Thyroid gland (tissue), 4 donors: ENCODE results near the gene RAVER2.

Experiments used
- CTCF ChIP-seq, 6 experiments: fragments of 200-600 bp in 3 of 6; fragments of 450-650 bp in 3 of 6; sonication (generic) in 3 of 6; IDR thresholded peaks; one replicate each; pipeline ENCODE4 v1.5.1; 2016 to 2019; ENCODE audit warnings: antibody characterized with exemption in 6 of 6, mild to moderate bottlenecking in 2 of 6, inconsistent platforms in 1 of 6, moderate library complexity in 1 of 6
- POLR2A ChIP-seq, 2 donors: fragments of 450-650 bp; IDR thresholded peaks; one replicate each; pipeline ENCODE4 v1.6.1; 2017; ENCODE audit warnings: antibody characterized with exemption in 2 of 2, mild to moderate bottlenecking in 2 of 2, moderate library complexity in 1 of 2

DNA sequence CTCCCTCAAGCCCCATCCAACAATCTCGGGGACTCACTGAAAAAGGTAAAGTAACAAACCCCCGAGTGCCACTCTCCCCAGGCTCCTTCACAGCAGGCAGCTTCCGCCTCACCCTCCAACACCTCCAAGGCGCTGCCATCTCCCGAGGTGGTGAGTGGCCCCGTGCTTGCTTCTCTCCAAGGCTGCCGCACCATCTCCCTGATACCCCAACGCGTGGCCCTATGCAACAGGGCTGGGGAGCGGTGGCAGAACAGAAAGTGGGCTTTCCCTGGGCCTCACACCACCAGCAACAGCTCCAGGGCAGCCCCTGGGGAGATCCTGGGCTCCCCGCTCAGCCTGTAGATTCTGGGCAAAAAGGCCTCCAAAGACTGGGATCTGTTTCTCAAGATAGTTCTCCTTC, 105.1 kb downstream of the RAVER2 start:
- no peak for TF ChIP-seq CTCF (IDR thresholded peaks at IDR 0.05)
- TF ChIP-seq POLR2A (IDR thresholded peaks at IDR 0.05) = no peak
